GM21423 (cell line): ENCODE results near the gene BOC.
"Not testable (repeated sequence)": the region's sequence is repeated elsewhere in the genome, so short reads cannot be mapped to it uniquely, and the experiment has no call there.

ENCODE experiments used
- ATAC-seq: cut with Tn5 transposase; IDR thresholded peaks from one replicate; pipeline ENCODE4 v1.9.1; 2021; ENCODE audit warnings: mild to moderate bottlenecking, moderate library complexity; ENCODE audit not compliant: unreplicated experiment

Gene BOC

GRCh38 chr3:113211330-113212149, at the start of gene BOC:
BOC (plus strand) TSS chr3:113211557; CDS start chr3:113249803, 38,246 bp downstream.
- ATAC-seq: no peak

- ATAC-seq: no peak
These were observed 49.7 kb upstream of the BOC start for GRCh38 chr3:113161661-113162060.

DNA sequence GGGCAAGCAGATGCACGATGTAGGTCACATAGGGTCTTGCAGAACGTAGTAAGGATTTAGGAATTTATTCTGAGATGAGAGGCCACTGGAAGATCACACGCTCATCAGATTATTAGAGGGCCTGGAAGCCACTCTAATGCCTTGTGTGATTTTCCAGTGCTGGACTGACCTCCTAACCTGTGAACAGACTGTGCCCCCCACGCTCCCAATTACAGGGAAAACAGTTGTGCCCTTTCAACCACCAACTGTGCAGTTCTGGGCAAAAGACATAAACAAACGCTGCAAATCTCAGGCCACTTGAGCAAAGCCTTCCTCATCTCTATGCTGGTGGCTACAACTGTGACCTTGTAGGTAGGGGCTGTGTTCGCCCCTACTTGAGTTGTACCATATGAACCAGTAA, 48.2 kb upstream of the BOC start:
- no peak for ATAC-seq

- ATAC-seq: no peak
These were observed 45.5 kb upstream of the BOC start for GRCh38 chr3:113165841-113166240.

DNA sequence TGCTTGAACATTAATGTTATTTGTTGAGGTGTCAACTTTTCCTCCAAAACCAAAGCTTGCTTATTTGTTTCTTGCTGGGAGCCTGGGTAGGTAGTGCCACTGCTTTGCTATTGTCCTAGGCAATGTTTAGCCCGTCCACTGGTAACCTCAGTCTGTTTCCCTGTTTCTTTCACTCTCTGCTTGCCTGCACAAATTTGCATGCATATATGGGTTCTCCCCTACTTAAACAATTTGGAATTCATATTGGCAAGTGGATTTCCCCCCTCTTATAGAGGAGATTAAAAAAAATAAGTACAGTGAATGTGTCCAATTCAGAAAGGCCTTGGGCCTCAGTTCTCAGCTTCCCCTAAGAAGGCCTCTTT, 45.0 kb upstream of the BOC start:
- no peak for ATAC-seq

- no peak for ATAC-seq
These were observed 44.5 kb upstream of the BOC start for GRCh38 chr3:113166719-113167492.

DNA sequence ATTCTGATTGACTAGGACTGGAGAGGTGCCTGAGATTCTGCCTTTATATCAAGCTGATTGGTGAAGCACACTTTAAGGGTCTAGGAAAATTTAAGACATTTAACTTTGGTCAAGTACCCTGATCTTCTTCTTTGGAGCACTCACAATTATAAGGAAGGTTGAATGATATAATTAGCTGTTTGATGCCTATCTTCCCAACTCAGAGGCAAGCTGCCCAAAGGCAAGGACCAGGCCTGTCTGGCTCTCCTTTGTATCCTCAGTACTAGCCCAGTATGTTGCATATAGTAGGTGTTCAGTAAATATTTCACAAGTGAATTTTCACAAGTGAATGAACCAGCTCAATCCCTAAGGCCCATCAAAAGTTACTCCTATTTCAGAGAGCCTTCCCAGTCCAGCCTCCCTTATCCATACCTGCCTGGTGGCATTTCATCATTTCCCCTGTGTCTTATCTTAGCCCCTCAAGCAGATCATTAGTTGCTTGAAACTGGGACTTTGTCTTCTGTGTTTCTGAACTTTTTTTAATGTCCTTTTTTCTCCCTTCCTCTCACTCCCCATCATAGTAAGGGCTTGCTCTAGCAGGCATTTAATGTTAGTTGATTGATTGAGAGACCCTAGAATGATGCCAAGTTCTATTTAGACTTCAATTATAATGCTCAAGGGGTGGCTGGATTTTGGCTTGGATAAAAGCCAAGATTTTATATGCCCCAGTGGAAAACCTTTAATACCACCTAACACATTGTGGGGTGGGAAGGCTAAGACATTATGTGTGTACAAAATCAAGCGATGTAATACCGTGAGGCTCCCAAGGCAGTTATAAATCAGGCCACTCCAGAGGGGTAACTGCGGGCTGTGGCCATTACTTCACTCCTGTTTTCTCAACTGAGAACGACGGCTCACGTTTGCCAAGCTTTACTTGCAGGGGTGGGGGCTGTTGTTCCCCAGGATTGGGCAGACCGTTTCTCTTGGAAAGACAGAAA, 43.2 kb upstream of the BOC start:
- ATAC-seq: no peak

DNA sequence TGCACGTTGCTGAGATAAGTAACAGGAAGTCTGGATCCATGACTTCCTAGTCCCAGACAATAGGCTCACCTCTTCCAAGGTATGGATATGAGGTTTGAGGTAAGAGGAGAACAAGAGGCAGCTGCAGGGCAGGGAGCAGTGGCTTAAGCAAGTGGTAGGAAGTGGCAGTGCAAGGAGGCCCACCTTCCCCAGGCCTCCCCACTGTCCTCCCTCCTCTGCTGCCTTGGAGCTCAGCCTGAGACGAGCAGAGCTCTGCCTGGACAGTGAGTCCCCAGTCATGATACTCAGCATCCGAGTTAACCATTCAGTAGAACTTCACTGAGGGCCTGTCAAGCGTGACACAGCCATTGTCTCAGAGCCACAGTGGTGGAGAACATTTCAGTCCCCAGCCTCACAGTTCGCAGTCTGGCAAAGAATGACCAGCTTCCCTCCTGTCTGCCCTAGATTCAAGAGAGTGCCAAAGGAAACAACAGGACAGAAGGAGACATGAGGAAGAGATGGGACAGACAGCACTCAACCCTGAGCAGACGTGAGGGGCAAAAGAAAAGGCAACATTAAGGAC, 41.4 kb upstream of the BOC start:
- no peak for ATAC-seq

DNA sequence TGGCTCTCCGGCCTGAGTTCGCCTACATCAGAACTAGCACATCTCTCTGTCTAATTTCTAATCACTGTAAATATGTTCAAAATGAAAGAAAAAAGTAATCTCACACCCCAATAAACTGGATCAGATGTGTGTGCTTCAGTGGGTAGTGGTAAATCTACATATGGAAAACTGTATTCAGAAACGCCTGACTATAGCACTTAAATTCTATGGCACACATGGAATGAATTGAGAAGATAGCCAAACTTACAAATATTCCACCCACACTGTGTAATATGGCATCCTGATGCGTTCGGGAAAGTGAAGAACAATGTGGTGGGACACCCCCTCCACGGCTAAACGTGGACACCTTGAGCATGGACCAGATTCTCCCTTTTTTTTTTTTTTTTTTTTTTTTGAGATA, 40.6 kb upstream of the BOC start:
- no peak for ATAC-seq

- ATAC-seq: not testable (repeated sequence)
These were observed 39.6 kb upstream of the BOC start for GRCh38 chr3:113171675-113172300.

DNA sequence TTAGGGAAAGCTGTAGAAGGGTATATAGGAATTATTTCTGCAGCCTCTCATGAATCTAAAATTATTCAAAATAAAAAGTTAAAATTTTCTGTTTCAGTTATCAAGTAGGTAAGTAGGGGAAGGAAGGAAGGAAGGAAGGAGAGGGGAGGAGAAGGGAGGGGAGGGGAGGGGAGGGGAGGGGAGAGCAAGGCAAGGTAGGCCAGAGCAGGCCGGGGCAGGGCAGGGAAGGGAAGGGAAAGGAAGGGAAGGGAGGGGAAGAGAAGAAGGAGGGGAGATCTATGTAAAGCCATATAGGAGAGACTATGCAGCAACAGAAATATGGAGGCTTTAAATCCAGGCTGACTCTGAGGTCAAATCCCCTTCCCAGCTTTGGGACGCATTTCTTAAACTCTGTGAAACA, 38.3 kb upstream of the BOC start:
- ATAC-seq: no peak

DNA sequence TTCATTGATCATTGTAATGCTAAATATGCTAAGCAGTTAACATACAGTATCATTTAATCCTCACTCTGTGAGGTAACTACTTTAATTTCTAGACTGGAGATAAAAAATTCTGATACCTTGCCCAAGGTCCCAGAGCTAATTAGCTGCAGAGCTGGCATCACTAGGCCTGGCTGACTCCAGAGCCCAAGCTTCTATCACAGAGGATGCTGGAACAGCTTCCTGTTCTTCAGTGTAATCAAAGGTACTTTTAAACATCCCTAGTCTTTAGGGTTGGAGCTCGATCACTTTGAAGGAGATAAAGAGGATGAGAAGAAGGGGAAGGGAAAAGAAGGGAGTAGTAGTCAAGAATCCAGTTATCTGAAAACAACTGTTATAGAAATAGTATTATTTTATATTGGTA, 37.1 kb upstream of the BOC start:
- ATAC-seq: no peak

DNA sequence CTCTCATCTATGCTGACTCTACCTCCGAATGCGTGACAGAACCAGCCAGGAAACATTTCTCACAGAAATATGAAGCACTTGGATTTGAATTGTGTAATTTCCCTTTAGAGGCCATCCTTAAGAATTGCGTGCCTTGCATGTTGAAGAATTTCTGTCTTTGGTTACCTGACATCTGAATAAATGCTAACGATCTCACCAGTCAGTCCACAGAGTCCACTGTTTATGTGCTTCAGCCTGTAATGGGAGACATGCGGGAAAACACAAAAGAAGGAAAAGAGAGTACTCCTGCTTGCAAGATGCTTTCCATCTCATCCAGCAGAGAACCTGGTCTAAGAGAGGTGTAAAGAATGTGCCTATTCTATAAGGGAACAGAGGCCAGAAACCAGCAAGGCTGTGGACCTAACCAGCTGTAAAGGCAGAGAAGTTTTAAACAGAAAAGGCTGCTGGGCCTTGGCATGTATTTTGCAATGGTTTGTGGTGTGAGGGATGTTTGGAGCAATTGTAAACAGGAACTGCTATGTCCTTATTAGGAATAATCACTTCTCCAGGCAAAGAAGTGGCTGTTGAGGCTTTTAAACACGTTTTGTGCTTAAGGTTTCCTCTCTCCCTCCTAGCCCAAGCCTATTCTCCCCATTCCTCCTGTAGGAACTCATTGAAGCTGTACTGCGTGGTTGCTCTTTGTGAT, 36.4 kb upstream of the BOC start:
- no peak for ATAC-seq

- ATAC-seq: no peak
These were observed 33.8 kb upstream of the BOC start for GRCh38 chr3:113177526-113177925.

DNA sequence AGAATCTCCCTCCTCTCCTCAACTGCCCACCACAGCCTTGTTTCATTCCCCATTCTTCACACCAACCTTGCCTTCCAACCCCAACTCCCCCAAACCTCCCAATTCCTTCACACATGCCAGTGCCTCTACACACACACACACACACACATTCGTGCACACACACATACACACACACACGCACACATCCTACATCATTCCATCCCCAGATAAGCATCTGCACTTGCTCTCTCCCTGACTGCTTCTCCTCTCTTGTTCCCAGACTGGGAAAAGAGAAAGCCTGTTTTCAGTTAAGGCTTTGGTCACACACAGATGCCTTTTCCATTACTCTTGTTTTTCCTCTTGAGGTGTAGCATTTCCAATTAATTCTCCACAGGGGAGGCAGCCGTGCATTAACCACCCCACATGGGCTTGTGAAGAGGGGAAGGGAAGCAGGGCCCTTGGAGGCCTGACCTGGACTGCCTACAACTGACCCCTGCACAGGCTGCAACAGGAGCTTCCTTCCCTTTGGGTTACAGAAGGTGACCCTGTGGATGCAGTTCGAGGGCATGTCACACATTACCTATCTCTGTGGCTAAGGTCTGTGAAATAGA, 32.0 kb upstream of the BOC start:
- no peak for ATAC-seq

GRCh38 chr3:113183748-113184661, 27.4 kb upstream of the BOC start:
- ATAC-seq: no peak

GRCh38 chr3:113185194-113185835, 26.0 kb upstream of the BOC start:
- ATAC-seq: no peak

GRCh38 chr3:113186566-113186965, 24.8 kb upstream of the BOC start:
- ATAC-seq: no peak
